GM21360 (cell line): ENCODE data around the gene NOTCH3.

Source experiments
- ATAC-seq: cut with Tn5 transposase; IDR thresholded peaks from one replicate; pipeline ENCODE4 v1.9.1; 2021; ENCODE audit warnings: mild to moderate bottlenecking, moderate library complexity; ENCODE audit not compliant: unreplicated experiment

Gene NOTCH3

GRCh38 chr19:15200553-15201364, at the start of gene NOTCH3:
Gene NOTCH3 (minus strand): TSS chr19:15200995. CDS start chr19:15200905, 90 bp downstream.
- ATAC-seq: no peak

- ATAC-seq: no peak
These were observed 49.8 kb upstream of the NOTCH3 start for GRCh38 chr19:15250640-15250993.

GRCh38 chr19:15249972-15250639, 49.3 kb upstream of the NOTCH3 start:
- no peak for ATAC-seq

- ATAC-seq: no peak
These were observed 48.7 kb upstream of the NOTCH3 start for GRCh38 chr19:15249528-15249874.

GRCh38 chr19:15248648-15249527, 48.1 kb upstream of the NOTCH3 start:
- ATAC-seq: no peak

- no peak for ATAC-seq
These were observed 47.3 kb upstream of the NOTCH3 start for GRCh38 chr19:15248106-15248505.

GRCh38 chr19:15247107-15248014, 46.6 kb upstream of the NOTCH3 start:
- ATAC-seq: no peak

- no peak for ATAC-seq
These were observed 45.3 kb upstream of the NOTCH3 start for GRCh38 chr19:15246198-15246481.

- ATAC-seq: no peak
These were observed 44.8 kb upstream of the NOTCH3 start for GRCh38 chr19:15245370-15246197.

- no peak for ATAC-seq
These were observed 44.0 kb upstream of the NOTCH3 start for GRCh38 chr19:15244808-15245207.

- ATAC-seq: no peak
These were observed 43.5 kb upstream of the NOTCH3 start for GRCh38 chr19:15244106-15244803.

- no peak for ATAC-seq
These were observed 42.6 kb upstream of the NOTCH3 start for GRCh38 chr19:15243236-15243957.

GRCh38 chr19:15241259-15241910, 40.6 kb upstream of the NOTCH3 start:
- no peak for ATAC-seq

- ATAC-seq: no peak
These were observed 39.7 kb upstream of the NOTCH3 start for GRCh38 chr19:15240515-15240914.

GRCh38 chr19:15239337-15239949, 38.6 kb upstream of the NOTCH3 start:
- ATAC-seq: no peak

- ATAC-seq: no peak
These were observed 37.9 kb upstream of the NOTCH3 start for GRCh38 chr19:15238639-15239155.
